Caco-2 (cell line): ENCODE measurements around the gene ZBTB8B. TPM values are rescaled to one million over a fixed set of nuclear protein-coding genes. Genes with fewer than 3 reads are reported as not detected.

ENCODE experiments used
- BruUV-seq: library from RNA; stranded (reverse); fragments of 400-500 nt; replicated peaks from 2 replicates; lab custom pipeline; 2021; lab: Mats Ljungman, UMichigan
- CTCF ChIA-PET: fragments of 300-600 bp; sonication (Branson Sonifier 250); formaldehyde crosslinking; loops from one replicate; lab custom pipeline; 2022; ENCODE audit warnings: antibody characterized with exemption; lab: Charles Lee
- POLR2A ChIA-PET: fragments of 300-600 bp; sonication (Branson Sonifier 250); formaldehyde crosslinking; loops from one replicate; lab custom pipeline; 2022; ENCODE audit warnings: antibody characterized with exemption; lab: Charles Lee
- DNase-seq, 2 experiments: peaks; one replicate each; pipeline versions ENCODE4 v3.0.0 to v3.0.0-alpha.2; 2020 to 2022
- H3K27me3 ChIP-seq: replicated peaks from 2 replicates; pipeline ENCODE4 v1.6.0; 2011; ENCODE audit warnings: low read length; ENCODE audit not compliant: control insufficient read depth, insufficient read depth
- H3K36me3 ChIP-seq: 2 replicates; pipeline ENCODE4 v1.5.1; 2011; ENCODE audit warnings: low read length; ENCODE audit not compliant: control insufficient read depth, insufficient read depth
- H3K4me1 ChIP-seq: fragments of 250-450 bp; sonication (Bioruptor Pico); 2 replicates; pipeline ENCODE4 v1.5.1; 2020; ENCODE audit warnings: mild to moderate bottlenecking
- H3K4me3 ChIP-seq: 2 replicates; pipeline ENCODE4 v1.5.1; 2011; ENCODE audit warnings: low read depth, mild to moderate bottlenecking, control low read depth, low read length
- H3K9me3 ChIP-seq: fragments of 250-450 bp; sonication (Bioruptor Pico); 2 replicates; pipeline ENCODE4 v1.5.1; 2020; ENCODE audit warnings: mild to moderate bottlenecking, moderate library complexity
- H3K27ac Mint-ChIP-seq: one replicate; pipeline ENCODE4 v1.8.0; 2022; ENCODE audit warnings: mixed read lengths; ENCODE audit not compliant: unreplicated experiment
- H3K27me3 Mint-ChIP-seq: one replicate; pipeline ENCODE4 v1.8.0; 2022; ENCODE audit warnings: mixed read lengths; ENCODE audit not compliant: insufficient read depth, unreplicated experiment
- H3K36me3 Mint-ChIP-seq: one replicate; pipeline ENCODE4 v1.8.0; 2022; ENCODE audit warnings: mild to moderate bottlenecking, mixed read lengths; ENCODE audit not compliant: insufficient read depth, unreplicated experiment
- H3K4me1 Mint-ChIP-seq: one replicate; pipeline ENCODE4 v1.8.0; 2022; ENCODE audit warnings: low read depth, mixed read lengths; ENCODE audit not compliant: unreplicated experiment
- H3K4me3 Mint-ChIP-seq: one replicate; pipeline ENCODE4 v1.8.0; 2022; ENCODE audit warnings: mild to moderate bottlenecking, moderate library complexity, mixed read lengths; ENCODE audit not compliant: unreplicated experiment
- H3K9me3 Mint-ChIP-seq: one replicate; pipeline ENCODE4 v1.8.0; 2022; ENCODE audit warnings: mixed read lengths; ENCODE audit not compliant: unreplicated experiment
- intact Hi-C: fragments of 100-400 bp; cut with micrococcal nuclease; formaldehyde crosslinking; loops from one replicate; pipeline ENCODE4 v1.10.0; 2022; ENCODE audit not compliant: unreplicated experiment
- total RNA-seq: library from RNA; stranded (reverse); gene quantifications from 2 replicates; pipeline ENCODE4 v1.2.3, GENCODE V29; 2022
- TF ChIP-seq, protein P1 (sequence below), 2 experiments: fragments of 200-600 bp in 1 of 2; IDR thresholded peaks; 1 replicate in 1 of 2; 2 replicates in 1 of 2; pipeline versions ENCODE4 v1.5.1 to v1.8.0; 2011 to 2022; ENCODE audit warnings: antibody characterized with exemption in 1 of 2, control low read depth in 1 of 2, inconsistent platforms in 1 of 2, low read depth in 1 of 2, low read length in 1 of 2, mild to moderate bottlenecking in 1 of 2, moderate library complexity in 1 of 2; ENCODE audit not compliant: insufficient read depth in 1 of 2, severe bottlenecking in 1 of 2, unreplicated experiment in 1 of 2

ZBTB8B gene
- total RNA-seq, 1 experiment from 2014 or later: not detected

DNA sequence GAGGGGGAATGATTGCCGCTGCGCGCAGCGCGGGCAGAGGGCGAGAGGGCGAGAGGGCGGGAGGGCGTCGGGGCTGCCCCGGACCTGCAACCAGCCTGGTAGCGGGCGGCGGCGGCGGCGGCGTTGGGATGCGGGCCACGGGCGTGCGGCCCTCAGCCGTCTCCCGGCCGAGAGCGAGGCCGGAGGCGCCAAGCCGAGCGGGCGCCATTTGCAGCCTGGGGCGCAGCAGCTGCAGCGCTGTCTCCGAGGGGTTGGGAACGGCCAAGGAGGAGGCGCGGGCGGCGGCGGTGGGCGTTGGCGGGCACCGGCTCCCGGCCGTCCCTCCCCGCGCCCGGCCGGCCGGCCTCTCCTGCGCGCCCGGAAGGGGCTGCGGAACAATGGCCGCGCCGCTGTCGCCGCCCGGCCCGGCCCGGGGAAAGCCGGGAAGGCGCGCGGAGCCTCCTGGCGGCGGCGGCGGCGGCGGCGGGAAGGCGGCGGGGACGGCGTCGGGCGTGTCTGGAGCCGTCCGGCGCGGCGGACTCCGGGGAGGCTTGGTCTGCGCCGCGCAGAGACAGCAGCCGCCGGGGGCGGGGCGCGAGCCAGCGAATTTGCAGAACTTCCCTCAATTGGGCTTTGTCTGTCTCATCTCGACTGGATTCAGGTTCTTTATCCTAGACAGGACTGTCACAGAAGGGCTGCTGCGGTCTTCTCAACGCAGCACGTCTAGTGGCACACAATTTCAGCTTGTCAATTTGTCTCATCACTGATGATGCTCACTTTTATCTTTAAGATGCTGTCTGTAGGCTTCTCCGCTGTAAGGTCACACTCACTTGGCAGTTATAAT lies 35.7 kb downstream of the ZBTB8B start:
- no TSS peak for BruUV-seq
- intact Hi-C loops: loop anchor here (5.0 kb wide), 1 partner anchor 53 kb away; no protein-coding TSS in a partner anchor
- no peaks in the 10 kb centered on the region for H3K36me3 ChIP-seq
- DNase-seq: peak; percentile 38 to 73
- no peaks in the 10 kb centered on the region for H3K4me1 ChIP-seq
- peak overlapping the region; percentile 50 for H3K4me3 ChIP-seq
- CTCF ChIA-PET: no interaction called here
- TF ChIP-seq, protein P1, sequence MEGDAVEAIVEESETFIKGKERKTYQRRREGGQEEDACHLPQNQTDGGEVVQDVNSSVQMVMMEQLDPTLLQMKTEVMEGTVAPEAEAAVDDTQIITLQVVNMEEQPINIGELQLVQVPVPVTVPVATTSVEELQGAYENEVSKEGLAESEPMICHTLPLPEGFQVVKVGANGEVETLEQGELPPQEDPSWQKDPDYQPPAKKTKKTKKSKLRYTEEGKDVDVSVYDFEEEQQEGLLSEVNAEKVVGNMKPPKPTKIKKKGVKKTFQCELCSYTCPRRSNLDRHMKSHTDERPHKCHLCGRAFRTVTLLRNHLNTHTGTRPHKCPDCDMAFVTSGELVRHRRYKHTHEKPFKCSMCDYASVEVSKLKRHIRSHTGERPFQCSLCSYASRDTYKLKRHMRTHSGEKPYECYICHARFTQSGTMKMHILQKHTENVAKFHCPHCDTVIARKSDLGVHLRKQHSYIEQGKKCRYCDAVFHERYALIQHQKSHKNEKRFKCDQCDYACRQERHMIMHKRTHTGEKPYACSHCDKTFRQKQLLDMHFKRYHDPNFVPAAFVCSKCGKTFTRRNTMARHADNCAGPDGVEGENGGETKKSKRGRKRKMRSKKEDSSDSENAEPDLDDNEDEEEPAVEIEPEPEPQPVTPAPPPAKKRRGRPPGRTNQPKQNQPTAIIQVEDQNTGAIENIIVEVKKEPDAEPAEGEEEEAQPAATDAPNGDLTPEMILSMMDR (IDR thresholded peaks at IDR 0.05; ENCODE audit: insufficient read depth in 1 of 2, low read depth in 1 of 2, low read length in 1 of 2, severe bottlenecking in 1 of 2, unreplicated experiment in 1 of 2): no peak
- POLR2A ChIA-PET: no interaction called here
- Mint-ChIP-seq H3K27me3 (no peaks in the 10 kb centered on the region), H3K27ac (peak overlapping the region; percentile 92), H3K9me3 (no peaks in the 10 kb centered on the region), H3K4me3 (peak overlapping the region; percentile 77), H3K4me1 (no peaks in the 10 kb centered on the region), H3K36me3 (no peaks in the 10 kb centered on the region)
- H3K9me3 ChIP-seq: no peaks in the 10 kb centered on the region
- H3K27me3 ChIP-seq: no peaks in the 10 kb centered on the region

DNA sequence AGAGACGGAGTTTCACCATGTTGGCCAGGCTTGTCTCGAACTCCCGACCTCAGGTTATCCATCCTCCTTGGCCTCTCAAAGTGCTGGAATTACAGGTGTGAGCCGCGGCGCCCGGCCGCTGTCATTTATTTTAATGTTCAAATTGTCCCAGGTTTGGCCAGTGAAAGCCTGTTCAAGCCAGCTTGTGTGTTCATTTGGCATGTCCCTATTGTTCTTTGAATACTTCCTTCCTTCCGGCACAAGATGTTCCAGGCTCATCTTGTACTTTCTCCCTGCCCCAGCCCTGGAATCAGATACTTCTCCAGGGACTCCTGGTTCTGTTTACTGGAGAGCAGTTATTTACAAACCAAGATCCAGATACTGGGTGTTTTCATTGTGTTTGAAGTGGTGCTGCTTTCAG lies 37.0 kb downstream of the ZBTB8B start:
- H3K27me3 Mint-ChIP-seq: no peaks in the 10 kb centered on the region
- ChIA-PET POLR2A (no interaction called here), CTCF (interaction anchor here (0.6 kb wide), 1 partner anchor 945 kb away, joined by 3 read pairs; no protein-coding TSS in a partner anchor)
- Histone ChIP-seq H3K9me3 (no peaks in the 10 kb centered on the region), H3K27me3 (no peaks in the 10 kb centered on the region), H3K4me3 (no peak overlapping the region), H3K4me1 (no peaks in the 10 kb centered on the region), H3K36me3 (no peaks in the 10 kb centered on the region)
- no peak overlapping the region for H3K27ac Mint-ChIP-seq
- H3K4me1 Mint-ChIP-seq: no peaks in the 10 kb centered on the region
- peak overlapping the region; percentile 52 for H3K4me3 Mint-ChIP-seq
- DNase-seq: no peak
- intact Hi-C loops: loop anchor here (5.0 kb wide), 1 partner anchor 55 kb away; no protein-coding TSS in a partner anchor
- BruUV-seq: no TSS peak
- no peaks in the 10 kb centered on the region for H3K36me3 Mint-ChIP-seq
- TF ChIP-seq, protein P1 (IDR thresholded peaks at IDR 0.05; ENCODE audit: insufficient read depth in 1 of 2, low read depth in 1 of 2, low read length in 1 of 2, severe bottlenecking in 1 of 2, unreplicated experiment in 1 of 2): no peak
- no peaks in the 10 kb centered on the region for H3K9me3 Mint-ChIP-seq

DNA sequence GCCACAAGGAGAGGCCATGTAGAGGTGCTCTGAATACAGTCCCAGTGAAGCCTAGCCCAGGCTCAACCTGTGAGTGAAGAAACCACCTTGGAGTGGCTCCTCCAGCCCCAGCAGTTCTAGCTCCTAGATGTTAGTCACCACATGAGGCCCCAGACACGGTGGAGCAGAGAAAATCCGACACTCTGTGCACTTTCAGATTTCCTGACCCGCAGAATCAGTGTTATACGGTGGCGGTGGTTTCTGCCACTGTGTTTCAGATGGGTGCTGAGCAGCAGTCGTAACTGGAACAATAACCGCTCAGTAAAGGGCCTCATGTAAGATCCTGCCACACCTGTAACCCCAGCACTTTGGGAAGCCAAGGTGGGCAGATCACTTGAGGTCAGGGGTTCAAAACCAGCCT lies 38.3 kb downstream of the ZBTB8B start:
- Histone ChIP-seq H3K4me1 (no peaks in the 10 kb centered on the region), H3K27me3 (no peaks in the 10 kb centered on the region), H3K9me3 (no peaks in the 10 kb centered on the region), H3K36me3 (no peaks in the 10 kb centered on the region), H3K4me3 (no peak overlapping the region)
- CTCF ChIA-PET: interaction anchor here (0.6 kb wide), 1 partner anchor 18 kb away, joined by 5 read pairs; no protein-coding TSS in a partner anchor
- Mint-ChIP-seq H3K27me3 (no peaks in the 10 kb centered on the region), H3K4me1 (no peaks in the 10 kb centered on the region), H3K4me3 (no peak overlapping the region), H3K27ac (no peak overlapping the region), H3K9me3 (no peaks in the 10 kb centered on the region), H3K36me3 (no peaks in the 10 kb centered on the region)
- intact Hi-C loops: loop anchor here (5.0 kb wide), 1 partner anchor 56 kb away; no protein-coding TSS in a partner anchor
- BruUV-seq: no TSS peak
- DNase-seq: no peak
- POLR2A ChIA-PET: no interaction called here
- TF ChIP-seq, protein P1 (IDR thresholded peaks at IDR 0.05; ENCODE audit: insufficient read depth in 1 of 2, low read depth in 1 of 2, low read length in 1 of 2, severe bottlenecking in 1 of 2, unreplicated experiment in 1 of 2): no peak
